GM15510 (cell line): ENCODE measurements around the gene ARMC12.

Experiments used
- POLR2A ChIP-seq: IDR thresholded peaks from 3 replicates; pipeline ENCODE4 v1.6.1; 2011; ENCODE audit warnings: borderline replicate concordance; ENCODE audit not compliant: insufficient read length; ENCODE audit errors: extremely low read depth

ARMC12 gene

DNA sequence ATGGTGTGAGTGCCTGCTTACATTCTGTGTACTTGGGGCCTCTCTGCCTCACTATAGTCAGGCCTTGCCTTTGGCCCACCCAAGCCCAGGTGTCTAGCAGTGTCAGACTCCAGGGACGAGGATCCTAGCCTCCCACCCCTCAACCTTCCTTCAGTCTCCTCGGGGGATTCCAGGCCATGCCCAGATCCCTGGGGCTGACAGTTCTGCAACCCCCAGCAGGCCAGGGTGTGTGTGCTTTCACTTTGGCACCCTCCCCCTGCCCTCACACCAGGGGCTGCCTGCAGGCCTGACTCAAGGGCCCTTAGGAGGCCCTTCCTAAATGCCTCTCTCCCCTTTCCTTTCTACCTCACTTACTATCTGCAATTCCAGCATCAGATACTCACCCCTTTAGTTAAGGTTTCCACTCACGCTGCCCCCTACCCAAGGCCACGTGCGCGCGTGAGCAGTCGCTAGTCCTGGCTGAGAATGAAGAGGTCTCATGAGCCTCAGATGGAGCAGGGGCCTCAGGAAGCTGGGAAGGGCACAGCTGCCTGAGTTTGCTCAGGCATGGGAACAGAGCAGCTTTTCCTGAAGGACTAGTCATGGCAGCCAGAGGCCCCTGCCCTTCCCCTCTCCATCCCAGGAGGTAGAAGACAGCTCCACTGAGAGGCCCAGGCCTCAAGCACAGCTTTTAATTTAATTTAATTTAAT, 61.1 kb downstream of the ARMC12 start:
- no peak for TF ChIP-seq POLR2A
